Astrocyte (in vitro differentiated cells and primary cell): ENCODE data around the gene ANXA2R. TPM values are rescaled to one million over a fixed set of nuclear protein-coding genes. Genes with fewer than 3 reads are reported as not detected.

Source experiments
- DNase-seq: peaks from one replicate; pipeline ENCODE4 v3.0.0-alpha.2; 2010; ENCODE audit warnings: low read depth
- FAIRE-seq: peaks from 2 replicates; lab custom pipeline; 2011; peaks lifted over from hg19 to GRCh38; lab: Jason Lieb, UNC
- H2AFZ ChIP-seq: 2 replicates; pipeline ENCODE4 v1.6.0; 2012; ENCODE audit warnings: low read depth, low read length, inconsistent platforms
- H3K27ac ChIP-seq: 2 replicates; pipeline ENCODE4 v1.5.1; 2011; ENCODE audit warnings: low read depth, low read length, inconsistent platforms
- H3K27me3 ChIP-seq: 2 replicates; pipeline ENCODE4 v1.6.0; 2011; ENCODE audit warnings: low read length, inconsistent platforms; ENCODE audit not compliant: insufficient read depth
- H3K36me3 ChIP-seq: 2 replicates; pipeline ENCODE4 v1.5.1; 2011; ENCODE audit warnings: low read length, inconsistent platforms; ENCODE audit not compliant: insufficient read depth
- H3K4me1 ChIP-seq: 2 replicates; pipeline ENCODE4 v1.5.1; 2011; ENCODE audit warnings: low read length, inconsistent platforms; ENCODE audit not compliant: insufficient read depth
- H3K4me2 ChIP-seq: 2 replicates; pipeline ENCODE4 v1.6.0; 2012; ENCODE audit warnings: low read length, inconsistent platforms
- H3K4me3 ChIP-seq: 2 replicates; pipeline ENCODE4 v1.5.1; 2011; ENCODE audit warnings: low read depth, mild to moderate bottlenecking, low read length, inconsistent platforms; ENCODE audit not compliant: insufficient read depth
- H3K79me2 ChIP-seq: 2 replicates; pipeline ENCODE4 v1.6.0; 2012; ENCODE audit warnings: mild to moderate bottlenecking, low read length, inconsistent platforms; ENCODE audit not compliant: insufficient read depth
- H3K9ac ChIP-seq: 2 replicates; pipeline ENCODE4 v1.6.0; 2012; ENCODE audit warnings: mild to moderate bottlenecking, low read length, inconsistent platforms
- H3K9me3 ChIP-seq: 2 replicates; pipeline ENCODE4 v1.5.1; 2012; ENCODE audit warnings: low read depth, mild to moderate bottlenecking, low read length, inconsistent platforms; ENCODE audit not compliant: insufficient read depth
- H4K20me1 ChIP-seq: 2 replicates; pipeline ENCODE4 v1.6.0; 2012; ENCODE audit warnings: low read length, inconsistent platforms; ENCODE audit not compliant: insufficient read depth
- H3K27ac Mint-ChIP-seq: one replicate; pipeline ENCODE4 v1.8.0; 2021; ENCODE audit warnings: mild to moderate bottlenecking, mixed read lengths; ENCODE audit not compliant: unreplicated experiment
- H3K27me3 Mint-ChIP-seq: one replicate; pipeline ENCODE4 v1.8.0; 2021; ENCODE audit warnings: low read depth, mixed read lengths; ENCODE audit not compliant: unreplicated experiment
- H3K36me3 Mint-ChIP-seq: one replicate; pipeline ENCODE4 v1.8.0; 2021; ENCODE audit warnings: low read depth, mixed read lengths; ENCODE audit not compliant: unreplicated experiment
- H3K4me1 Mint-ChIP-seq: one replicate; pipeline ENCODE4 v1.8.0; 2021; ENCODE audit warnings: low read depth, mixed read lengths; ENCODE audit not compliant: unreplicated experiment
- H3K4me3 Mint-ChIP-seq: one replicate; pipeline ENCODE4 v1.8.0; 2021; ENCODE audit warnings: mild to moderate bottlenecking, moderate library complexity, mixed read lengths; ENCODE audit not compliant: unreplicated experiment
- H3K9me3 Mint-ChIP-seq: one replicate; pipeline ENCODE4 v1.8.0; 2021; ENCODE audit warnings: mild to moderate bottlenecking, mixed read lengths; ENCODE audit not compliant: unreplicated experiment
- CTCF ChIP-seq: IDR thresholded peaks from 2 replicates; pipeline ENCODE4 v1.5.1; 2011; ENCODE audit warnings: low read depth, mild to moderate bottlenecking, inconsistent platforms, low read length, moderate library complexity; ENCODE audit not compliant: insufficient read depth
- EZH2 ChIP-seq: IDR thresholded peaks from 2 replicates; pipeline ENCODE4 v1.6.1; 2012; ENCODE audit warnings: mild to moderate bottlenecking, low read length, inconsistent platforms; ENCODE audit not compliant: insufficient read depth
- total RNA-seq: library from RNA; stranded (reverse); gene quantifications from 2 replicates; pipeline ENCODE4 v1.2.1, GENCODE V29; 2021

ANXA2R gene
- total RNA-seq, 1 donor from 2014 or later = 0.50 TPM

DNA sequence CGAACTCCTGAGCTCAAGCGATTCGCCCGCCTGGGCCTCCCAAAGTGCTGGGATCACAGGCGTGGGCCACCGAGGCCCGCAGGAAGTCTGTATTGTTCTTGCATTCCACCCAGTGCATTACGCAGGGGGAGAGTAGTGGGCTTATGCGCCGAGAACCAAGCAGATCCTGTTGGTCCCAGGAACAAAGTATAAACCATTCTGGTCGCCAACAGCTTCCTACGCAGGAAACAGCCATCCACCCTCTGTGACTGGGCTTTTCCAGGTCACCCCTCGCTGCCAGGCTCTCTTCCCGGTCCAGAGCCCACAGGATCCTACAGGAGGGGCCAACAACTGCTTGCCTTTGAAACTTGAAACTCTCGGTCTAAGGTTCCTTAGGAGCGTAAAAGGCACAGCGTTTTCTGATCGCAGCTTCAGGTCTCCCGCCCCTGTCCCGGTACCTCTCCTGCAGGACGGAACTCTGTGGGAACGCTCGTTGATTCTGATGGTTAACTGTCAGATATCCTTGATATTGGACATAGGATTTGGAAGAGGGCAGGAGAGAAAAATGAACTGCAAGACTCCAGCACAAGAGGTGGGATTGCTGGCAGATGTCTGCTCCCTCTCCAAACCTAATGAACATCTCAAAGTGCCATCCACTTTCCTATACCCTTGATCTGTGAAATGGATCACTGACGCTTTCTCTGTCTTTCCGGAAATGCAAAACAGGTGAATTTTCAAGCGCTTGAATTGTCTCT, 4.2 kb upstream of the ANXA2R start:
- H3K27ac Mint-ChIP-seq = no peak overlapping the region
- H3K27me3 ChIP-seq = no peaks in the 10 kb centered on the region

GRCh38 chr5:43043400-43043756, 3.3 kb upstream of the ANXA2R start:
- peaks cover 74% of the 10 kb centered on the region for H3K79me2 ChIP-seq
- TF ChIP-seq EZH2 (no peak), CTCF (no peak)
- peak overlapping the region; percentile 74 for H3K4me3 ChIP-seq
- H2AFZ ChIP-seq = peak overlapping the region; percentile 78
- Mint-ChIP-seq H3K9me3 (no peaks in the 10 kb centered on the region), H3K36me3 (no peaks in the 10 kb centered on the region), H3K27ac (peak overlapping the region; percentile 87), H3K4me3 (peak overlapping the region; percentile 84), H3K4me1 (no peaks in the 10 kb centered on the region), H3K27me3 (peaks cover 31% of the 10 kb centered on the region)
- DNase-seq = no peak
- peaks cover 24% of the 10 kb centered on the region for H3K4me1 ChIP-seq
- peak overlapping the region; percentile 93 for H3K4me2 ChIP-seq
- peak overlapping the region; percentile 94 for H3K27ac ChIP-seq
- peak overlapping the region; percentile 88 for H3K9ac ChIP-seq
- no peak for FAIRE-seq
- H4K20me1 ChIP-seq = peaks cover 12% of the 10 kb centered on the region
- no peaks in the 10 kb centered on the region for H3K36me3 ChIP-seq
- no peaks in the 10 kb centered on the region for H3K9me3 ChIP-seq
- no peaks in the 10 kb centered on the region for H3K27me3 ChIP-seq

More for the DNA sequence above, 4.2 kb upstream of the ANXA2R start:
- H4K20me1 ChIP-seq = peaks cover 12% of the 10 kb centered on the region
- H2AFZ ChIP-seq = peak overlapping the region; percentile 67
- H3K4me3 Mint-ChIP-seq = peak overlapping the region; percentile 20
- H3K9me3 Mint-ChIP-seq = no peaks in the 10 kb centered on the region
- peak; percentile 67 for DNase-seq
- peaks cover 26% of the 10 kb centered on the region for H3K27me3 Mint-ChIP-seq
- FAIRE-seq = no peak
- H3K27ac ChIP-seq = peak overlapping the region; percentile 12
- no peaks in the 10 kb centered on the region for H3K36me3 Mint-ChIP-seq
- no peaks in the 10 kb centered on the region for H3K36me3 ChIP-seq
- no peaks in the 10 kb centered on the region for H3K9me3 ChIP-seq
- H3K9ac ChIP-seq = peak overlapping the region; percentile 15
- H3K4me1 ChIP-seq = peaks cover 24% of the 10 kb centered on the region
- no peaks in the 10 kb centered on the region for H3K4me1 Mint-ChIP-seq
- TF ChIP-seq EZH2 (no peak), CTCF (no peak)
- peak overlapping the region; percentile 44 for H3K4me3 ChIP-seq
- H3K79me2 ChIP-seq = peaks cover 68% of the 10 kb centered on the region
- H3K4me2 ChIP-seq = peak overlapping the region; percentile 84
